ENCODE results near the gene PEA15.

The PEA15 gene

GRCh38 chr1:160226623-160227022 is 21.4 kb downstream of the PEA15 start:
- TF ChIP-seq TAF1 (IDR thresholded peaks at IDR 0.05; ENCODE audit: borderline replicate concordance, insufficient read depth, low read length) (no peak), FOXP2 (optimal IDR thresholded peaks at IDR 0.05; ENCODE audit: borderline replicate concordance, extremely low read depth, extremely low read length, insufficient read depth) (no peak), POLR2AphosphoS5 (IDR thresholded peaks at IDR 0.05; ENCODE audit: low read depth, low read length) (no peak), SIN3A (IDR thresholded peaks at IDR 0.05; ENCODE audit: borderline replicate concordance, insufficient read depth, low read length) (no peak), REST (IDR thresholded peaks at IDR 0.05; ENCODE audit: insufficient read depth in 1 of 2, low read depth in 2 of 2, low read length in 2 of 2) (no peak)

- no peak for TF ChIP-seq TAF1 (IDR thresholded peaks at IDR 0.05; ENCODE audit: borderline replicate concordance, insufficient read depth, low read length)
- TF ChIP-seq FOXP2 (optimal IDR thresholded peaks at IDR 0.05; ENCODE audit: borderline replicate concordance, extremely low read depth, extremely low read length, insufficient read depth): no peak
- no peak for TF ChIP-seq REST (IDR thresholded peaks at IDR 0.05; ENCODE audit: insufficient read depth in 1 of 2, low read depth in 2 of 2, low read length in 2 of 2)
- TF ChIP-seq POLR2AphosphoS5 (IDR thresholded peaks at IDR 0.05; ENCODE audit: low read depth, low read length): no peak
- TF ChIP-seq SIN3A (IDR thresholded peaks at IDR 0.05; ENCODE audit: borderline replicate concordance, insufficient read depth, low read length): no peak
Observed at GRCh38 chr1:160227034-160227433, 21.9 kb downstream of the PEA15 start.

GRCh38 chr1:160227561-160227960 is 22.4 kb downstream of the PEA15 start:
- TF ChIP-seq TAF1 (IDR thresholded peaks at IDR 0.05; ENCODE audit: borderline replicate concordance, insufficient read depth, low read length) (no peak), REST (IDR thresholded peaks at IDR 0.05; ENCODE audit: insufficient read depth in 1 of 2, low read depth in 2 of 2, low read length in 2 of 2) (no peak), SIN3A (IDR thresholded peaks at IDR 0.05; ENCODE audit: borderline replicate concordance, insufficient read depth, low read length) (no peak), FOXP2 (optimal IDR thresholded peaks at IDR 0.05; ENCODE audit: borderline replicate concordance, extremely low read depth, extremely low read length, insufficient read depth) (no peak), POLR2AphosphoS5 (IDR thresholded peaks at IDR 0.05; ENCODE audit: low read depth, low read length) (no peak)

- TF ChIP-seq FOXP2 (optimal IDR thresholded peaks at IDR 0.05; ENCODE audit: borderline replicate concordance, extremely low read depth, extremely low read length, insufficient read depth) (no peak), SIN3A (IDR thresholded peaks at IDR 0.05; ENCODE audit: borderline replicate concordance, insufficient read depth, low read length) (no peak), REST (IDR thresholded peaks at IDR 0.05; ENCODE audit: insufficient read depth in 1 of 2, low read depth in 2 of 2, low read length in 2 of 2) (no peak), TAF1 (IDR thresholded peaks at IDR 0.05; ENCODE audit: borderline replicate concordance, insufficient read depth, low read length) (no peak), POLR2AphosphoS5 (IDR thresholded peaks at IDR 0.05; ENCODE audit: low read depth, low read length) (no peak)
Observed at GRCh38 chr1:160228431-160228830, 23.2 kb downstream of the PEA15 start.

- TF ChIP-seq REST (IDR thresholded peaks at IDR 0.05; ENCODE audit: insufficient read depth in 1 of 2, low read depth in 2 of 2, low read length in 2 of 2): no peak
- TF ChIP-seq POLR2AphosphoS5 (IDR thresholded peaks at IDR 0.05; ENCODE audit: low read depth, low read length): no peak
- no peak for TF ChIP-seq SIN3A (IDR thresholded peaks at IDR 0.05; ENCODE audit: borderline replicate concordance, insufficient read depth, low read length)
- no peak for TF ChIP-seq TAF1 (IDR thresholded peaks at IDR 0.05; ENCODE audit: borderline replicate concordance, insufficient read depth, low read length)
- no peak for TF ChIP-seq FOXP2 (optimal IDR thresholded peaks at IDR 0.05; ENCODE audit: borderline replicate concordance, extremely low read depth, extremely low read length, insufficient read depth)
Observed at GRCh38 chr1:160232911-160233310, 27.7 kb downstream of the PEA15 start.
